ENCODE data around the gene PRDM16. TPM values are rescaled to one million over a fixed set of nuclear protein-coding genes. Genes with fewer than 3 reads are reported as not detected.
A peak's percentile ranks its signal among the peaks of the same experiment; 100 is the strongest.

PRDM16 gene
- total and polyA plus RNA-seq, 2 of the 13 experiments (the other 11 are each of a cell fraction or from before 2014, with no cell fraction given) = 0.15 to 0.81 TPM

GRCh38 chr1:3483801-3484444, 414.9 kb downstream of the PRDM16 start:
- DNase-seq (ENCODE audit: low spot score) (peak; percentile 36), FAIRE-seq (no peak), ATAC-seq (peak; percentile 54)
- H3K36me3 ChIP-seq (replicated peaks in 1 of 2; ENCODE audit: control insufficient read depth in 1 of 2, insufficient read depth in 2 of 2, low read length in 2 of 2) = peaks cover 4 to 7% of the 10 kb centered on the region in 2 experiments; a peak in 2 of 5 replicates
- intact Hi-C loops (cut with micrococcal nuclease; ENCODE audit: unreplicated experiment) (loop anchor here (1.0 kb wide), 1 partner anchor 31 kb away; no protein-coding TSS in a partner anchor), in situ Hi-C loops (cut with HindIII; ENCODE audit: extremely low pct_ligation_motif_present, low pct_unique_long_range_greater_than_20kb) (loop anchor here (5.0 kb wide), 2 partner anchors 42 to 138 kb away; no protein-coding TSS in a partner anchor)
- no peak overlapping the region for H3K27ac ChIP-seq (ENCODE audit: extremely low read length, insufficient read depth, low read length)
- CTCF ChIA-PET (ENCODE audit: low intra/inter-chr PET ratio, low total read pairs) = interaction anchor here (0.7 to 3.0 kb wide), 3 partner anchors 22 to 31 kb away, joined by 3 to 70 read pairs (median 3); partner anchors contain the start of gene ARHGEF16
- peak overlapping the region; percentile 25; the same call in 1 of the 2 replicates for H3K4me2 ChIP-seq (ENCODE audit: low read depth, low read length)
- 23% methylated on average over 31 of the region's 31 CpGs for WGBS (ENCODE audit: low lambda C conversion rate)
- no peak overlapping the region for H3K9ac ChIP-seq (ENCODE audit: insufficient read depth, low read depth, low read length)
- peaks cover 40% of the 10 kb centered on the region for H3K4me1 ChIP-seq (ENCODE audit: insufficient read depth, low read length)
- H4K20me1 ChIP-seq (ENCODE audit: insufficient read depth, low read length) = no peaks in the 10 kb centered on the region
- no TSS peak for BruUV-seq (replicated peaks)
- H3K79me2 ChIP-seq (ENCODE audit: insufficient read depth, low read length) = no peaks in the 10 kb centered on the region
- H3K4me3 ChIP-seq (replicated peaks in 1 of 3; ENCODE audit: insufficient read depth in 1 of 3, low read depth in 2 of 3, low read length in 3 of 3) = no peak overlapping the region; a peak in 1 of 6 replicates
- no peak overlapping the region for H2AFZ ChIP-seq (ENCODE audit: low read length)
- peaks cover 10% of the 10 kb centered on the region; the same call in 1 of the 2 replicates for H3K9me3 ChIP-seq (ENCODE audit: low read length)
- 0 out of 5 replicates have a peak, but pooled peaks cover under 1 to 1% of the 10 kb centered on the region in 2 experiments for H3K27me3 ChIP-seq (ENCODE audit: control insufficient read depth in 1 of 2, insufficient read depth in 2 of 2, low read length in 2 of 2)
- POLR2A ChIA-PET = interaction anchor here (2.2 to 3.6 kb wide), 2 partner anchors 31 kb away, joined by 13 to 19 read pairs; no protein-coding TSS in a partner anchor
- TF ChIP-seq AGO2 (optimal IDR thresholded peaks at IDR 0.05; ENCODE audit: low read depth, low read length) (peak; percentile 68), KAT2B (IDR thresholded peaks at IDR 0.05; ENCODE audit: borderline replicate concordance, low read depth, low read length) (no peak), ZNF687 (CRISPR knock-in tag; IDR thresholded peaks at IDR 0.05) (peak; percentile 80), ZC3H4 (CRISPR knock-in tag; IDR thresholded peaks at IDR 0.05; ENCODE audit: borderline replicate concordance) (no peak), ARNT2 (CRISPR knock-in tag; IDR thresholded peaks at IDR 0.05; ENCODE audit: low read depth) (0 out of 2 replicates have a peak, but pooled peaks have one; percentile 25), MAX (IDR thresholded peaks at IDR 0.05) (no peak), AGO1 (IDR thresholded peaks at IDR 0.05; ENCODE audit: low read depth, low read length, poor library complexity, severe bottlenecking) (peak; percentile 63), NFAT5 (CRISPR knock-in tag; IDR thresholded peaks at IDR 0.05) (0 out of 2 replicates have a peak, but pooled peaks have one; percentile 33), SMC3 (IDR thresholded peaks at IDR 0.05; ENCODE audit: low read length) (peak; percentile 58), UBTF (CRISPR knock-in tag; IDR thresholded peaks at IDR 0.05) (peak; percentile 45; the same call in 1 of the 2 replicates)
